Activated CD8-positive, alpha-beta memory T cell treated with anti-CD3 and anti-CD28 coated beads for 36 hours (primary cell): ENCODE results near the gene MAML2. TPM values are rescaled to one million over a fixed set of nuclear protein-coding genes. Genes with fewer than 3 reads are reported as not detected.
"Not testable (repeated sequence)": the region's sequence is repeated elsewhere in the genome, so short reads cannot be mapped to it uniquely, and the experiment has no call there.

Experiments
- CTCF ChIA-PET: fragments of 350-600 bp; sonication (Branson Sonifier 250); formaldehyde crosslinking; loops from one replicate; lab custom pipeline; 2021; ENCODE audit warnings: antibody characterized with exemption; lab: Charles Lee
- POLR2A ChIA-PET: fragments of 350-600 bp; sonication (Branson Sonifier 250); formaldehyde crosslinking; loops from one replicate; lab custom pipeline; 2021; ENCODE audit warnings: antibody characterized with exemption; lab: Charles Lee
- total RNA-seq, 2 experiments: library from RNA; stranded (reverse); gene quantifications; one replicate each; pipeline ENCODE4 v1.2.3, GENCODE V29; 2021

The MAML2 gene
- total RNA-seq, 2 experiments from 2014 or later: 15.6 to 16.4 TPM

- ChIA-PET POLR2A (interaction anchor here (0.8 to 1.1 kb wide), 2 partner anchors 13 to 37 kb away, joined by 3 read pairs; no protein-coding TSS in a partner anchor), CTCF (interaction anchor here (0.6 to 2.3 kb wide), 4 partner anchors 9 to 330 kb away, joined by 3 to 8 read pairs (median 6); no protein-coding TSS in a partner anchor)
These were observed 144.9 kb downstream of the MAML2 start for GRCh38 chr11:96197801-96198701.

- CTCF ChIA-PET: interaction anchor here (0.8 to 2.3 kb wide), 2 partner anchors 35 to 145 kb away, joined by 3 to 8 read pairs; no protein-coding TSS in a partner anchor
These were observed 145.9 kb downstream of the MAML2 start for GRCh38 chr11:96197103-96197502.

GRCh38 chr11:96196181-96196662 lies 146.8 kb downstream of the MAML2 start:
- ChIA-PET POLR2A (no interaction called here), CTCF (no interaction called here)

More at GRCh38 chr11:96197103-96197502, 145.9 kb downstream of the MAML2 start:
- POLR2A ChIA-PET: no interaction called here

GRCh38 chr11:96195671-96196070 lies 147.3 kb downstream of the MAML2 start:
- POLR2A ChIA-PET: no interaction called here
- CTCF ChIA-PET: no interaction called here

- ChIA-PET POLR2A (no interaction called here), CTCF (no interaction called here)
These were observed 148.2 kb downstream of the MAML2 start for GRCh38 chr11:96194581-96195374.

DNA sequence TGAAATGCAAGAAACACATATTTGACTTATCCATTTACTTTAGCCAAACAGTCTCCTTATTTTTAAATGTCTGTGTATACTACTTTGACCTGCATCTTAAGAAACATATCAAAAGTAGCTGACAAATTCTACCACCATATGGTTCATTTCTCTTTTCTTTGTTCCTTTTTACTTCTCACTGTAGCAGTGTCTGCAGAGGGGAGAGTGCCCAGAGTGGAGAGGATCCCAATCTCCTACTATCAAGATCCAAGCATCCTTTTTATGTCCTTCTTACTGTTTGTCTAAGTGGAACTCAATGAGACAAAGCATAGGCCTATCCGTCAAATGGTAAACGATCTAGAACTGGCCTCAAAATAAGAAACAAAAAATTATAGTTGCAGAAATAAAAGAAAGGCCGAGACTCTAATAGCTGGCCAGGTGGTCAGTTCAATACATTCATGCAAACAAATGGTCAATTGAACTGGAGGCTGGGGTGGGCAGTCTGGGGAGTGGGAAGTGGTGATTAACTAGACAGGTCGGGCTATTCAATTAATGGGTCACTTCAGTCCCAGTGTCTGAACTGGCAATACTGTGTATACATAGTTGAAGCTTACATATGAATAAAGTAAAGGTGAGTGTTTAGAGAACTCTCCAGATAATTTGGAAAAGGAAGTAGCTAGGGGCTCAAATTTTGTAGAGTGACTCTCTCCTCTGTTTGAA lies 149.1 kb downstream of the MAML2 start:
- ChIA-PET CTCF (no interaction called here), POLR2A (no interaction called here)

- ChIA-PET POLR2A (no interaction called here), CTCF (interaction anchor here (1.1 kb wide), 1 partner anchor 339 kb away, joined by 3 read pairs; no protein-coding TSS in a partner anchor)
These were observed 151.2 kb downstream of the MAML2 start for GRCh38 chr11:96191752-96192151.

- POLR2A ChIA-PET: interaction anchor here (0.9 kb wide), 2 partner anchors 44 to 54 kb away, joined by 3 to 4 read pairs; no protein-coding TSS in a partner anchor
- CTCF ChIA-PET: interaction anchor here (0.8 to 2.2 kb wide), 4 partner anchors 9 to 150 kb away, joined by 4 to 7 read pairs (median 6); no protein-coding TSS in a partner anchor
These were observed 153.6 kb downstream of the MAML2 start for GRCh38 chr11:96189351-96189750.

DNA sequence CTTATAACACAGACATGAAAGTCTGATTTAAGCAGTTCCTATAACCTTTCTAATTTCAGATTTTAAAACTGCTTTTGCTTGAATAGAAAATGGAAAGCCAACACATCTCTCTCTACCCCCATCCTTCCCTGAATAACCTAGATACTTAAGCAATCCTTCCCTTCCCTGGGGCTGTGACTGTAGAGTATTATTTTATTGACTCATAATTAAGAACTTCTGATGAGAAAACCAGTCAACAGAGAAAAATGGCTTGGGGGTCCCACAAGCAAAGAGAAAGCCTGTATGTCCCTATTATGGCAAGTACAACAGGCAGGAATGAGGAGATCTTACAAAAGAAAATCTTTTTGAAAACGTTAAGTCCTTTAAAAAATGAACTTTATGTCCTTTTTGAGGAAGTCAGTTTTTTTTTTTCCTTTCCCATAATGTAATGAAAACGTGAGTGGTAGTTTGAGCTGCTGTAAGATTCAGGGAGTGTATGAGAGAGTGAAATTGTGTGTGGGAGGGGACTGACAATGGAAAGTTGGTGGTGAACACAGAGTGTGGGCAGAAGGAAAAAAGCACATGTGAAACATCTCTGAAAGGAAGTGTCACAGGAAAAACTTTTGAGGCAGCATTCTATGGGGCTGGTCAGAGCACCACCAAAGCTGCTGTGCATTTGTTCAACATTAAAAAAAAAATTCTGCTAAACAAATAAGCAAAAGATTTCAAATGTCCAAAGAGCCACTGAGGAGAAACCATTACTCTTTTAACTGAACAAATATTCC lies 154.6 kb downstream of the MAML2 start:
- POLR2A ChIA-PET: interaction anchor here (0.6 to 0.9 kb wide), 4 partner anchors 55 to 479 kb away, joined by 3 to 5 read pairs (median 4); partner anchors contain the start of gene MAML2
- CTCF ChIA-PET: interaction anchor here (1.2 to 2.2 kb wide), 3 partner anchors 10 to 150 kb away, joined by 6 to 7 read pairs (median 6); no protein-coding TSS in a partner anchor

GRCh38 chr11:96187822-96188221 lies 155.2 kb downstream of the MAML2 start:
- POLR2A ChIA-PET: no interaction called here
- CTCF ChIA-PET: interaction anchor here (2.2 kb wide), 1 partner anchor 151 kb away, joined by 6 read pairs; no protein-coding TSS in a partner anchor

DNA sequence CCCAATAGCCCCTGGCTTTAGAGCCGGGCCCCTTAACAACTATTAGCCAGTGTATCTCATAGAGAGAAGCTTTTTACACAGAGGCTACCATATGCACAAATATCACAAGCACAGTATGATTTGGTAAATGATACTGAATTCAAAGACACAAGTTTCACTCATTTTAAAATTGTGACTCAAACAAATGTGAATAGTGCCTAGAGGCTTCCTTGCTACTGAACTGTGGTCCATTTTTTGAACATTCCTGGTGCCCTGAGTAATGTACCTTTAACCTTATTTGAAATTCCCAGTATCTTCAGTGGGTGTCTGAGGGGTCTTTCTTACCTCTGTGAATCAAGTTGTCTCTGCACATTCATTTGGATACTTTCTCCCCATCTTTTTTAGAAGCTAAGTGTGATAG lies 156.2 kb downstream of the MAML2 start:
- ChIA-PET POLR2A (no interaction called here), CTCF (interaction anchor here (0.8 to 1.5 kb wide), 2 partner anchors 124 to 153 kb away, joined by 3 to 4 read pairs; no protein-coding TSS in a partner anchor)

GRCh38 chr11:96185220-96185768 lies 157.7 kb downstream of the MAML2 start:
- ChIA-PET POLR2A (no interaction called here), CTCF (interaction anchor here (0.7 kb wide), 1 partner anchor 130 kb away, joined by 3 read pairs; no protein-coding TSS in a partner anchor)

DNA sequence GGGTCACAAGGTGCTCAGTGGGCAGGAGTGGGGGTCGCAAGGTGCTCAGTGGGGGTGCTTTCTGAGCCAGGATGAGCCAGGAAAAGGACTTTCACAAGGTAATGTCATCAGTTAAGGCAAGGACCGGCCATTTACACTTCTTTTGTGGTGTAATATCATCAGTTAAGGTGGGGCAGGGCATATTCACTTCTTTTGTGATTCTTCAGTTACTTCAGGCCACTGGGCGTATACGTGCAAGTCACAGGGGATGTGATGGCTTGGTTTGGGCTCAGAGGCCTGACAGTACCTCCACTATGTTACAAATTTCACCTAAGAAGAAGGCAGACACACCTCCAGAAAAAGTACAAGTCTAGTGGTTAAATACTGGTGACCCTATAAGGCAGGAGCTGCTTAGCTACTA lies 162.1 kb downstream of the MAML2 start:
- CTCF ChIA-PET, POLR2A ChIA-PET: not testable (repeated sequence)

- POLR2A ChIA-PET: no interaction called here
- CTCF ChIA-PET: no interaction called here
These were observed 162.7 kb downstream of the MAML2 start for GRCh38 chr11:96180341-96180740.

GRCh38 chr11:96179905-96180304 lies 163.1 kb downstream of the MAML2 start:
- ChIA-PET CTCF (no interaction called here), POLR2A (no interaction called here)

DNA sequence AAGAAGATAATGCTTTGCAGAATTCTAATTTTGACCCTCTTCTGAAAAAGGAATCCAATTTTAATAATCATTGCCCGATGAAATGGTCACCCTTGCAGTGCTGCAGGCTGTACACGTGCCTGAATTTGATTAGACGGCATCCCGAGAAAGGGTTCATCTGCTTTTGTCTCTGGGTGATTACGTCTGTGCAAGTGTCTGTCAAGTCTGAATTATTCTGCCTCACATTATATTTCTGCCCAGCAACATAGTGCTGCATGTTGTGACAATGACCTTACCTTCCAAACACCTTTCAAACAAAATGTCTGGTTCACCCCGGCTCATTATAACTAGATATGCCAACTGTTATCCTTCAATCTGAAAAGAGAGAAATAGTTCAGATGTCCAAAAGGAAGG lies 164.1 kb downstream of the MAML2 start:
- ChIA-PET POLR2A (no interaction called here), CTCF (no interaction called here)

DNA sequence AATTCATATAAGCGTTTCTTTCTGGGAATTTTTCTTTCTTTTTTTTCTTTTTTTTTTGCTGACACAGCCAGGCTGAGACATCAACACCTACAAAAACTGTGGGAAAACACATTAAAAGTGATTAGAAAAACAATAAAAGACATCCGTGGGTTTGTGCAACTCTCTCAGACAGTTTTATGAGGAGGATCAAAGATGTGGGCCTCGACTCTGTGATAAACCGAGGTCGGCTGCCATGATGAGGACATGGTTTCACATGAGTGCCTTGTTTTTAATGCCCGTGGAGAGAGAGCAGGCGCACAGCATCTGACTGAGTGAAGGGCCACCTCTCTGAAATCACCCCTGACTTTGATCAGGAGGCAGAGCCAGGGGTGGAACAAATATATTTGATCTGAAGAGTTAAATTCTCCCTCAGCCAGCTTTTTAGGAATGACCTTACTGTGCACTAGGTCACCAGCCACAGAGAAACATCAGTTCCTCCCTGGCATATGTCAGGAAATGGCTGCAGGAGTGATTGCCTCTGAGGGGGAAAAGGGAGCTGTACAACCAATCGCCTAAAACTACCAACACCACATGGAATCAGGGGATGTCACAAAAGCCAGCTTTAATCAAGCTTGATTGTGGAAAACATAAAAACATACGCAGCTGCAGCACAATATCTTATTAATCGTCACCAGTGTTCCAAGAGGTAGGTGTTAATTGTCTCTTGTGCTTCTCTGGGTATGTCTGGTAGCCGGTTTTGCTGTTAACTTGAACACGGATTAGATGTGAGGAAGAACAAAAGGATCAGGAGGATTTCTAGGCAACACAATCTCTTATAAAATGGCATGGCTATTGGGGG lies 164.7 kb downstream of the MAML2 start:
- ChIA-PET CTCF (no interaction called here), POLR2A (no interaction called here)
